Small intestine (tissue), 7 donors: ENCODE results near the gene SEMA3C. TPM values are rescaled to one million over a fixed set of nuclear protein-coding genes. Genes with fewer than 3 reads are reported as not detected.

Source experiments
- DNase-seq, 2 donors: peaks; one replicate each; pipeline versions ENCODE4 v3.0.0 to v3.0.0-alpha.2; 2013
- FAIRE-seq: peaks from 2 replicates; lab custom pipeline; 2012; peaks lifted over from hg19 to GRCh38; lab: Jason Lieb, UNC
- H3K27ac ChIP-seq, 3 donors: one replicate each; pipeline ENCODE4 v1.5.1; 2013; ENCODE audit warnings: low read length in 2 of 3, mild to moderate bottlenecking in 2 of 3, control low read depth in 1 of 3, inconsistent platforms in 1 of 3, low read depth in 1 of 3, moderate library complexity in 1 of 3
- H3K27me3 ChIP-seq, 3 donors: one replicate each; pipeline ENCODE4 v1.6.1; 2013; ENCODE audit warnings: low read length in 3 of 3, inconsistent platforms in 1 of 3; ENCODE audit not compliant: control insufficient read depth in 3 of 3, insufficient read depth in 3 of 3
- H3K36me3 ChIP-seq, 3 donors: one replicate each; pipeline ENCODE4 v1.6.1; 2013; ENCODE audit warnings: low read length in 3 of 3, inconsistent platforms in 1 of 3, low read depth in 1 of 3, mild to moderate bottlenecking in 1 of 3, moderate library complexity in 1 of 3; ENCODE audit not compliant: control insufficient read depth in 3 of 3, insufficient read depth in 2 of 3
- H3K4me1 ChIP-seq, 3 donors: one replicate each; pipeline ENCODE4 v1.6.1; 2013; ENCODE audit warnings: low read length in 2 of 3, inconsistent platforms in 1 of 3, low read depth in 1 of 3, mild to moderate bottlenecking in 1 of 3, moderate library complexity in 1 of 3; ENCODE audit not compliant: control insufficient read depth in 3 of 3, insufficient read depth in 2 of 3
- H3K4me3 ChIP-seq, 3 donors: one replicate each; pipeline ENCODE4 v1.5.1; 2013; ENCODE audit warnings: low read length in 3 of 3, control low read depth in 1 of 3, inconsistent platforms in 1 of 3, low read depth in 1 of 3, mild to moderate bottlenecking in 1 of 3, moderate library complexity in 1 of 3
- H3K9me3 ChIP-seq, 2 donors: one replicate each; pipeline ENCODE4 v1.6.1; 2013; ENCODE audit warnings: low read depth in 1 of 2, low read length in 1 of 2; ENCODE audit not compliant: control insufficient read depth in 2 of 2, insufficient read depth in 1 of 2
- WGBS, 3 donors: extraction: QIAGEN DNeasy Blood & Tissue Kit; methylation state at CpG; one replicate each; pipeline ENCODE4 v1.1.7; 2013; 5-methylcytosine and 5-hydroxymethylcytosine counted together
- polyA plus RNA-seq, 4 donors: library from polyadenylated mRNA; stranded (reverse) in 3 of 4; unstranded in 1 of 4; fragments of 200-250 nt in 3 of 4; fragments of 120-200 nt in 1 of 4; gene quantifications; one replicate each; pipeline versions ENCODE4 v1.2.1 to v1.2.3, GENCODE V29; 2013
- donor health status: healthy with polysubstance abuse.
- donor health status: control.
- donor health status: control.
- donor health status: Bipolar disorder and iron deficiency.
- donor health status: healthy.

The SEMA3C gene
- polyA plus RNA-seq, 4 donors: 1.4 to 70.8 (median 7.6) TPM

DNA sequence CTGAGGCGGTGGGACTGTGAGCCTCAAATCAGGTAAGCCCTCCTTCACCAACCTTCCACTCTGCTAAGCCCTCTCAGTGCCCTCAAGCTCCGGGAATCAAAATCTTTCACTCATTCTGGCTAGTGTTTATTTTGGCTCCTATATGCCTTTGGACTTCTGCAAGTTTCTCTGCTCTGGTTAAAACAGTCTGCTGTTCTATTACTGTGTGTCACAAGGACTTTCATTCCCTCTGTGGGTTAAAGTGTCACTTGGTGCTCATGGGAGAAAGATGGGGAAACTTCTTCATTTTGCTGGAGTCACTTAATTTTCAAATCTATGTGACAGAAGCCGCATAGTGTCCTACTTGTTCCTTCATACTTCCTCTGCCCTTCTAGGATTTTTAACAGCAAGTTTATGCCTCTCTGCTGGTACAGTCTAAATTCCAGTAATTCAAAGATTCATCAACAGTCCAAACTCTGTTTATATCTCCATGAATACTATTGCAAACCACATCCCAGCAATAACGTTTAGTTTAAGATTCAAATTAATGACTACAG is 219.1 kb downstream of the SEMA3C start:
- no peaks in the 10 kb centered on the region for H3K36me3 ChIP-seq
- H3K27ac ChIP-seq: no peak overlapping the region
- peaks cover 0 to 5% (median 0%) of the 10 kb centered on the region in 3 donors for H3K4me1 ChIP-seq
- H3K4me3 ChIP-seq: no peak overlapping the region
- DNase-seq (no peak), FAIRE-seq (no peak)
- no peaks in the 10 kb centered on the region for H3K27me3 ChIP-seq
- H3K9me3 ChIP-seq: peaks cover 0 to 2% of the 10 kb centered on the region in 2 donors
- WGBS, 3 donors: 57 to 69% (median 68%) methylated on average over 4 of the region's 4 CpGs

DNA sequence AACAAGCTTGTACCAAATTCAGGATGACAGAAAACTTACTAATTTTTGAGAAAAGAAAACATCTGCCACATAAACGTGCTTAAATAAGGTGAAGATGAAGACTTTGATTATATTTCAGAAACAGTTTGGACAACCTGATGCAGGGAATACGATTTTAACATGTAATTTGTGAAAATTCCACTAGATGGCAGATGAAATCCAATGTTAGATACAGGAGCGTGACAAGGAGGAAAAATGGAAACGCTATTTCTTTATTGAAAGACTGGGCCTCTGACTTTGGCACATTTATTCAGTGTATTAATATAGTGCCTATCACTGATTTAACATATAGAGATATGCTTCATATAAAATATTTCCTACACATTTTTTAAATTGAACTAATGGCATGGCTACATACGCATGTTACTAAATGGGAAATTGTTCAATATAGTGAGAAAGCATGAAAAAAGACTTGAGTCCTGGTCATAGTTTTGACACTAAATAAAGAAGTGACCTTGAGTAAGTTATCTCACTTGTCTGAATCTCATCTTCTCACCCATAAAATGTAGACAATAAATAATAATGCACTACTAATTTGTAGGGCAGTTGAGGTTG is 219.7 kb downstream of the SEMA3C start:
- Histone ChIP-seq H3K27me3 (no peaks in the 10 kb centered on the region), H3K36me3 (no peaks in the 10 kb centered on the region), H3K9me3 (peaks cover 0 to 3% of the 10 kb centered on the region in 2 donors), H3K27ac (no peak overlapping the region), H3K4me3 (no peak overlapping the region), H3K4me1 (peaks cover 0 to 3% (median 0%) of the 10 kb centered on the region in 3 donors)
- WGBS, 3 donors: 19 to 21% (median 20%) methylated on average over 5 of the region's 5 CpGs
- FAIRE-seq: peak; percentile 57
- DNase-seq: peak; percentile 65 to 73
